T follicular helper cell (primary cell): Measurements from ENCODE around the gene SHISA7.
A peak's percentile ranks its signal among the peaks of the same experiment; 100 is the strongest.

ENCODE experiments used
- DNase-seq: peaks from one replicate; pipeline ENCODE4 v3.0.0-alpha.2; 2020; ENCODE audit warnings: low read depth

The SHISA7 gene

GRCh38 chr19:55446060-55446459 lies 3.0 kb upstream of the SHISA7 start:
- no peak for DNase-seq

- DNase-seq, result no peak
These were observed 1.5 kb upstream of the SHISA7 start for GRCh38 chr19:55444646-55445045.

GRCh38 chr19:55443824-55444480 lies 852 bp upstream of the SHISA7 start:
- DNase-seq, result no peak

GRCh38 chr19:55442372-55442961 lies 633 bp downstream of the SHISA7 start:
- no peak for DNase-seq

- DNase-seq, result no peak
These were observed 1.3 kb downstream of the SHISA7 start for GRCh38 chr19:55441692-55442321.

GRCh38 chr19:55441319-55441691 lies 1.8 kb downstream of the SHISA7 start:
- no peak for DNase-seq

GRCh38 chr19:55440411-55441105 lies 2.5 kb downstream of the SHISA7 start:
- DNase-seq, result no peak

- no peak for DNase-seq
These were observed 4.0 kb downstream of the SHISA7 start for GRCh38 chr19:55439052-55439451.

GRCh38 chr19:55437410-55437809 lies 5.7 kb downstream of the SHISA7 start:
- no peak for DNase-seq

GRCh38 chr19:55436847-55437246 lies 6.3 kb downstream of the SHISA7 start:
- no peak for DNase-seq

GRCh38 chr19:55435020-55435419 lies 8.1 kb downstream of the SHISA7 start:
- no peak for DNase-seq

GRCh38 chr19:55434356-55434919 lies 8.7 kb downstream of the SHISA7 start:
- no peak for DNase-seq

- DNase-seq, result no peak
These were observed 9.8 kb downstream of the SHISA7 start for GRCh38 chr19:55433292-55433691.

GRCh38 chr19:55432241-55432959 lies 10.7 kb downstream of the SHISA7 start:
- DNase-seq, result no peak

GRCh38 chr19:55431183-55431582 lies 11.9 kb downstream of the SHISA7 start:
- no peak for DNase-seq

- no peak for DNase-seq
These were observed 17.1 kb downstream of the SHISA7 start for GRCh38 chr19:55426042-55426441.

- DNase-seq, result no peak
These were observed 18.6 kb downstream of the SHISA7 start for GRCh38 chr19:55424518-55424917.

GRCh38 chr19:55423225-55424005 lies 19.7 kb downstream of the SHISA7 start:
- no peak for DNase-seq

- DNase-seq, result peak; percentile 26
These were observed 21.8 kb downstream of the SHISA7 start for GRCh38 chr19:55421281-55421680.

- no peak for DNase-seq
These were observed 23.4 kb downstream of the SHISA7 start for GRCh38 chr19:55419624-55420236.

GRCh38 chr19:55419103-55419502 lies 24.0 kb downstream of the SHISA7 start:
- no peak for DNase-seq
